ENCODE measurements around the gene IDH2.

Gene IDH2

DNA sequence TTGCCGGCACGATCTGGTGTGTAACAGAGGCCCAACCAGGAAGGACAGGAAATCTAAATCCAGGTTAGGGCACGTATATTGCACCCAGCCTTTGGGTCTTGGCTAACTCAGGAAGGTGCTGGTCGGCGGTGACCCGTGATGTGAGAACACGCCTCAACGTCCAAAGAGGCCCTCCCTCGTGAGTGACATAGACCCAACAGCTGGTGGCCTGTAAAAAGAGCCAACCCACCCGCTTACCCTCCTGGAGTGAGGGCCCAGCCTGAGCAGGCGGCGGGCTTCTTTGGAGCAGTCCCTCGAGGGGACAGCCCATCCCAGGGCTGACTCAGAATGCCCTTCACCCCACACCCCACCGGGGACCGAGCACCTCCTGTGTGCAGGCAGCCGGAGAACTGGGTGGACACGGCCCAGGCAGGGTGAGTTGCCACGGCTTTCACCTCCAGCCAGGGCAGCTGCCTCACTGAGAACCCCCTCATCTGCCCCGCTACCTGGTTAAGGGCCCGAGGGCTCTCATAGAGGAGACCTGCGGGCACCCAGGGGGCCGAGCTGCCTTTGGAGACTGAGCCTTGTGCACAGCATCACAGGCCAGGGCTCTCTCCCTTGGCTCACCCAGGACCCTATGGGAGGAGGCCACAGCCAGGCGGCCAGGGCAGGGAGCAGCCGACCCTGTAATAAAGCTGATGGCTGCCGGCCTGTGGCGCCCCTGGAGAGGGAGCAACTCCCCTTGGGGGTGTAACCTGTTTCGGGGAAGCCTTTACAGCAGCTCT lies 59.3 kb downstream of the IDH2 start:
- DNase-seq = no peak

DNA sequence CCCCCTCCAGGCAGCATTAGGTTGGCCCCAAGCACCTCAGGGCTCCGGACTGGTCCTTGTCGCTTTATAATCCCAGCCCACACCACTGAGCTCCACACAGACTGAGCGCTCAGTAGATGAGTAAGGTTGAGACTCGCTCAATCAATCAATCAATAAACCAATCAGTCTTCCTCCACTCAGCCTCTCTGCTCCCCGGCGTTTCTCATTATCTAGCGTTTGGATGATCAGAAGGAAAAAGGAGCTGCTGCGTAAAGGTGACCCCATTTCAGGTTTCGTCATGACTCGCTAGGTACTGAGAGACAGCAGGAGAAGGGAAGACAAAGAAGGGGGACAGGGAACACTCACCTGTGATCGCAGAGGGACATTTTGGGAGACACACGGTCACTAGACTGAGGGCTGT lies 59.9 kb downstream of the IDH2 start:
- DNase-seq = no peak

DNA sequence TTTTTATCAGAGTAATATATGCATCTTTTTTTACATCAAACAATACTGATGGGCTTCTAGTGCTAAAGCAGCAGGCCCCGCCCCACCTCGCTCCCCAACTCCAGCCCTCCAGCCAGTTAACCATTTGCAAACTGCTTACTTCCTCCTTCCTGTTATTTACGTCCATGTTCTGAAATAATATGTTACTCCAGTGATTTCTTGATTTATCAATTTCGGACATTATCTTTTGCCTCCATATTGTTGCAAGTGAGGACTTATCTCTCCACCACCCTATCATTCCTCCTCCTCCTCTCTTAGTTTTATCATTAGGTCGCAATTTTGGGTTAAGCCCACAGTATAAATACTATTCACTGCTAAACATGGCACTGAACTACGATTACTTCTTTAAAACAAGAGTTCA lies 61.6 kb downstream of the IDH2 start:
- no peak for DNase-seq

DNA sequence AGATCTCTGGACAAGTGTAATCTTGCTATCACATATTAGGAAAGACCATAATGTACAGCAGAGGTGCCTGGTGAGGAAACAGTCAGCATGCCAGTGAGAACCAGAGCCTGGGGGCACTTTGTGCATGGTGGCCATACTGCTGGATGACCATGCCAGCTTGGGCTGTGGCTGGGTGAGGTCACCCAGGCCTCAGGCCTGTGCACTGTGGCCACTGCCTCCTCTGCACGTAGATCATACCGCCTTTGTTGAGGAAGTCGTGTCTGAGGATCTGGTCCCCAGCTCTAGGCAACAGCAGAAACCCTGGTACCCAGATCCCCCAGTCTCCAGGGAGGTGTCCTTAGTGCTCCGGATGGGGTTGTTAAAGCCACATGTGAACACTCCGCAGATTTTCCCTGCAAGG lies 62.3 kb downstream of the IDH2 start:
- DNase-seq = peak; percentile 51 to 82

DNA sequence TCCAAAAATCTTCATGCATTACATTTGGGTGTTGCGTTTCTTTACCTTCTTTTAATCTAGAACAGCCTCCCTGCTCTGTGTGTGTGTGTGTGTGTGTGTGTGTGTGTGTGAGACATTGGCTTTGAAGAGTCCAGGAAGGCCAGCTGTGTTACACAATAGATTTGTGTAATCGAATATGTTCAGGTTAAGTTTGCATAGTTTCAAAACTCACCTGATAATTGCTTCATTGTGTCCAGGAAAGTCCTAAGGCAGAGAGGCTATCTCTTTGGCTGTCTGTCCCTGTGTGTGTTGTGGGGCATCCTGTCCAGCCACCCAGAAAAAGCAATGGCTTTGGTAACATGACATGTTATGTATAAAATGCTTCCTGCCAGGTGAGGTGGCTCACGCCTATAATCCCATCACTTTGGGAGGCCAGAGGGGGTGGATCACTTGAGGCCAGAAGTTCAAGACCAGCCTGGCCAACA lies 63.6 kb downstream of the IDH2 start:
- no peak for DNase-seq

DNA sequence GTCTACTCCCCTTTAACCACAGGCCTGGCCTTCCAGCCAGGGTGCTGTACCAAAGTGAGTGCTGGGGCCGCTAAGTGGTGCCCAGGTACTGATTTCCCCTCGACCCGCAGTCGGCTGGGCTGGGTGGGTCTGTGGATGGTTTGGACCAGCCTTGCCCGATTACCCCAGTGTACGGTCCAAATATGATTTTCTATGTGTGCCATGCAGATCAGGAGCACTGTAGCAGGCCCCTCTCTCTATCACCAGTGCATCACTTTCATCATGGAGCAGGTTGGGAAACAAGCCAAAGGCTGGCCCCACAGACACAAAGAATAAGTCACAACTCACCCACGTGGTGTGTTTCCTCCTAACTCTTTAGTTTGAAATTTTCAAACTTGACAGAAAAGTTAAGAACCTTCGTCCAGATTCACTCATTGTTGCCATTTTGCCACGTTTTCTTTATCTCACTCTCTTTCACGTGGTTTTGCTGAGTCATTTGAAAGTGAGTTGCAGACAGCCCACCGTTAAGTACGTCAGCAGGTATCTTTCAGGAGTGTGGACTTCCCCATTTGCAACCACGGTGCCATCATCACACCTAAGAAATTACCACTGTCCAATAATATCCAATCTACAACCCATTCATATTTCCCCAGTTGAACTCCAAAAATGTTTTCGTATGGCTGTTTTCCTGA lies 64.2 kb downstream of the IDH2 start:
- DNase-seq = peak; percentile 54 to 69

DNA sequence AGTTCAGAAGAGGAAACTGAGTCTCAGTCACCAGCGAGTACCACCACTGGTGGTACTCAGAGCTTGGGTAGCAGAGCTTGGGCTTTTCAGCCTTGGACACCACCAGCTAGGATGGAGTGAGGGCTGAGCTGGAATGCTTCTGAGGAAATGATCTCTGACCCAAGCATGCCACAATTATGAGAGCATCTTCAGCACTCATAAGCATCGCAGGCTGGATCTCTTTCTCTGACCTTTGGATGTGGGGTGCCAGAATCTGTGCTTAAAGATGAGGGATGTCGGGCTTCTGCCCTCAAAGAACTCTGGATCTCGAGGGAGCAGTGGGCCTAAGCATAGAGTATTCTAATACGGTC lies 64.8 kb downstream of the IDH2 start:
- DNase-seq = no peak

DNA sequence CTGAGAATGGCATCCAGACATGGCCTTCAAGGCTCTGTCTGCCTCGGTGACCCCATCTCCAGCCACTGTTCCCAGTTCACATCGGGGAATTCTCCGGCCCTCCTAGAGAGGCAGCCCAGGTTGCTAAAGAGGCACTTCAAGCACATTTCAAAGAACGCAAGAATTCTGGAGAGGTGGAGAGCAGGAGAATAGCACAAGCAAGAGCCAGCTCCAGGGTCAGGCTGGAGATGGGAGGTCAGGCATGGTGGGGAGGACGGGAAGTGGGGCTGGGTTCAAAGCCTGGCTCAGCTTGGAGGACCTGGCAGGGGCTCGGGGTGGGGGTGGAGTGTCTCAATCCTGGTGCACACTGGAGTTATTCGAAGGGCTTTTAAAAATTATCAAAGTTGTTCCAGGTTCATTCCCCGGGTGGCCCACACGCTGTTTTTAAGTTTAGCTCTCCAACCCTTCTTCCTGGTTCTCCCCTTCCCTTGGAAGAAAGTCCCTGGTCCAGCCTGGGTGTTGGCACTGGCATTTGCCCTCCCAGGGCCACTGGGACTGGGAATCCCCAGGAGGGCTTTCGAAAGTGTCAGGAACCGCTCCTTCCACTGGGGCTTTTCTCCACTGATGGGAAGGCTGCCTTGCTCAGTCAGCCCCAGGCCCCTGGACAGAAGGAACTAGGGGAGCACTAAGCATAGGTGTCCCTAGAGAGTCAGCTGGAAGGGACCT lies 65.3 kb downstream of the IDH2 start:
- no peak for DNase-seq

DNA sequence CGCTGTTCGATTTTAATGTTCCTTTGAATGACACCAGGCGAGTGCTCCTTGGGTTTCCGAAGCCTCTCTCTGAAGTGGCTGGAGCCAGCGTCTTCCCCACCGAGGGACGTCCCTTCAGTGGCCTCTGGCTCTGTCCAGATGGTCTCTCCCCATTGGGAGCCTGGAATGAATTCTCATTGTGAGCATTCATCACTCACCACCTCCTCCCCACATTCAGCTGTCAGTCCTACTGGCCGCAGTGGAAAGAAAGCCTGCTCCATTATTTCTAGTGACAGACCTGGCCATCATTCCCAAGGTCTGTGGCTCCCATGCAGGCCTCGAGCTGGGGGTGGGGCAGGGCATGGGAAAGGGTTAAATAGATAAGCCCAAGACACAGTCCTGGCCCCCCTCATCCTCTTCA lies 65.9 kb downstream of the IDH2 start:
- DNase-seq = no peak

DNA sequence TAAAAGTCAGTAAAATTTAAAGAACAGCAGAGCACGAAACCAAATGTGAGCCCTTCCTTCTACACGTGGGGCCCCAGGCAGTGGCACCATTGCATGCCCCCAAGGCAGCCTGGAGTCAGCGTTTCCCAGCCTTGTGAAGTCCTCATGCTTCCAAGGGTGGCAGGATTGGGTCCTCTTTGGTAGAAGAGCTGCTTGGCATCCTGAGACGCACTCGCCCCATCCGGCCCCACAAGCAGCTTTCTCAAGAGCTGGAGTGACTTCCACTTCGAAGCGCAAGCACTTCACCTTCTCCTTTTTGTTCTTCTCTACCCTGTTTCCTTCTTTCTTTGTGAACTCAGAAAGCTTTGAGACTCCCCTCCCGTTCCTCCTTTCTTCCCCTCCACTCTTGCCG lies 66.4 kb downstream of the IDH2 start:
- DNase-seq = peak; percentile 77 to 80

DNA sequence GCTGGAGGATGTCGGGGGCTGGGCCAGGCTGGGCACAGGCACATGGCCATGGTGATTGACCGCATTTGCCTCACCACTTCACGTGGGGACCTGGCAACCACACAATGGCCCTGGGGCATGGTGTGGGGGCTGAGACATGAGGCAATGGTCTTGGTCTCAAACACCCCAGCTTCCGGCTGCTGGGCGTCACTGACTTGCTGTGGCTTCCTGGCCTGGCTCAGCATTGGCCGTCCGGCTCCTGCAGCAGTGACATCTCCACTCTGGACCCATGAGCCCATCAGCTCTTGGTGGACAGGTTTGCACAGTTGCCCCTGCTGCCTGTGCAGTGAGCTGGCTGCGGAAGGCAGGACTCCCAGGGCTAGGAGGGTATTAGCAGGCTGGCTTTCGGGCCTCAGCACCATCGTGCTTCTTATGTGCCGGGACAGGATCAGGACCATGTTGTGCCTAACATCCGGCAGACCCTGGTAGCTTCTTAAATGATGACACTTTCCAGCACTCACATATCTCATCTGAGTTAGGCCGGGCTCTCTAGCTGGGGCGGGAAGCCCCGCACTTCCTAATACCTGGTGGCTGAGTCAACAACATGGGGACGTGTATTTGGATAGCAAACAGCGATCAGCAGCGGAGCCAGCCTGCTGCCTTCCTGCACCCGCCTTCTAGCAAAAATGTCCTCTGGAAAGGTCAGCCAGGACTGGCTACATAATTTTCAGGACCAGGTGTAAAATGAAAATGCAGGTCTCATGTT lies 67.0 kb downstream of the IDH2 start:
- DNase-seq = peak; percentile 96 to 98

DNA sequence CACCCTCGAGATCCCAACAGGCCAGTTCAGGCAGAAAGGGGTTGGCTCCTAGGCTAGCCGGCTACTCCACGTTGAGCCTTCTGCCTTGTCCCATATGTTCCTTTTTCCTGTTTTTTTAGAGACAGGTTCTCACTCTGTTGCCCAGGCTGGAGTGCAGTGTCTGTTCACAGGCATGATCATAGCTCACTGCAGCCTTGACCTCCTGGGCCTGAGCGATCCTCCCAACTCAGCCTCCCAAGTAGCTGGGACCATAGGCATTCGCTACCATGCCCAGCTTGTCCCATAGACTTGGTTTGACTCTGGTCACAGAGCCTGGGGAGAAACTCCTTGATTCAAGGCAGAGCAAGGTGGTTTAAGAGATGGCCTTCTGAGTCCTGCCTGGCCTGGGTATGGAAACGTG lies 68.8 kb downstream of the IDH2 start:
- DNase-seq = no peak

All from inflammatory macrophage (primary cell).